IMR-90 (cell line): ENCODE results near the gene HES1. TPM values are rescaled to one million over a fixed set of nuclear protein-coding genes. Genes with fewer than 3 reads are reported as not detected.

Experiments used
- ATAC-seq: fragments of 200-7000 bp; cut with Tn5 transposase; 2 replicates; pipeline ENCODE4 v1.9.1; 2020; ENCODE audit warnings: low read depth, mild to moderate bottlenecking, moderate library complexity
- BruUV-seq: library from RNA; stranded (reverse); fragments of 400-500 nt; replicated peaks from 2 replicates; lab custom pipeline; 2021; lab: Mats Ljungman, UMichigan
- CTCF ChIA-PET: fragments of 300-600 bp; formaldehyde crosslinking; extraction: SDS; loops from one replicate; lab custom pipeline; 2021; ENCODE audit warnings: antibody characterized with exemption; lab: Yijun Ruan, JAX
- POLR2A ChIA-PET: fragments of 300-600 bp; sonication (Branson Sonifier 250); formaldehyde crosslinking; loops from one replicate; lab custom pipeline; 2022; ENCODE audit warnings: antibody characterized with exemption; ENCODE audit not compliant: unreplicated experiment; lab: Charles Lee
- DNase-seq: peaks from one replicate; pipeline ENCODE4 v3.0.0; 2013
- H2AFZ ChIP-seq: replicated peaks from 2 replicates; pipeline ENCODE3; 2013; ENCODE audit warnings: low read length, mild to moderate bottlenecking; ENCODE audit not compliant: poor library complexity
- H2AK5ac ChIP-seq: 2 replicates; pipeline ENCODE4 v1.6.1; 2013; ENCODE audit warnings: low read depth, low read length, inconsistent platforms
- H2AK9ac ChIP-seq: replicated peaks from 2 replicates; pipeline ENCODE3; 2013; ENCODE audit warnings: mild to moderate bottlenecking, low read depth, low read length, moderate library complexity; ENCODE audit not compliant: poor library complexity
- H2BK120ac ChIP-seq: 2 replicates; pipeline ENCODE4 v1.6.1; 2013; ENCODE audit warnings: low read depth, low read length, inconsistent platforms
- H2BK15ac ChIP-seq: 3 replicates; pipeline ENCODE4 v1.6.1; 2013; ENCODE audit warnings: low read depth, low read length, inconsistent platforms
- H2BK20ac ChIP-seq: 2 replicates; pipeline ENCODE4 v1.6.1; 2013; ENCODE audit warnings: low read depth, mild to moderate bottlenecking, inconsistent platforms, low read length, moderate library complexity
- H2BK5ac ChIP-seq: 2 replicates; pipeline ENCODE4 v1.6.1; 2013; ENCODE audit warnings: mild to moderate bottlenecking, low read depth, low read length, inconsistent platforms; ENCODE audit not compliant: poor library complexity, severe bottlenecking
- H3K14ac ChIP-seq: replicated peaks from 2 replicates; pipeline ENCODE4 v1.6.1; 2013; ENCODE audit warnings: low read depth, low read length, inconsistent platforms
- H3K18ac ChIP-seq: 2 replicates; pipeline ENCODE4 v1.6.1; 2013; ENCODE audit warnings: low read depth, low read length, control low read depth
- H3K23ac ChIP-seq: 2 replicates; pipeline ENCODE4 v1.6.1; 2013; ENCODE audit warnings: low read depth, low read length, inconsistent platforms
- H3K27ac ChIP-seq: 2 replicates; pipeline ENCODE4 v1.5.1; 2013; ENCODE audit warnings: mild to moderate bottlenecking, control low read depth, low read length; ENCODE audit not compliant: insufficient read depth
- H3K27me3 ChIP-seq: 2 replicates; pipeline ENCODE4 v1.6.1; 2013; ENCODE audit warnings: low read length; ENCODE audit not compliant: control insufficient read depth, insufficient read depth
- H3K36me3 ChIP-seq: 2 replicates; pipeline ENCODE4 v1.6.1; 2013; ENCODE audit warnings: low read length, mixed read lengths; ENCODE audit not compliant: control insufficient read depth, insufficient read depth
- H3K4ac ChIP-seq: 2 replicates; pipeline ENCODE4 v1.6.1; 2013; ENCODE audit warnings: low read depth, low read length, inconsistent platforms
- H3K4me1 ChIP-seq: 2 replicates; pipeline ENCODE4 v1.6.1; 2013; ENCODE audit warnings: low read length, mixed read lengths; ENCODE audit not compliant: control insufficient read depth, insufficient read depth
- H3K4me2 ChIP-seq: 2 replicates; pipeline ENCODE4 v1.6.1; 2013; ENCODE audit warnings: low read depth, mild to moderate bottlenecking, control low read depth, low read length, moderate library complexity
- H3K4me3 ChIP-seq: 2 replicates; pipeline ENCODE4 v1.5.1; 2013; ENCODE audit warnings: low read depth, mild to moderate bottlenecking, control low read depth, low read length, moderate library complexity; ENCODE audit not compliant: insufficient read depth
- H3K56ac ChIP-seq: 2 replicates; pipeline ENCODE4 v1.6.1; 2013; ENCODE audit warnings: low read length, inconsistent platforms; ENCODE audit not compliant: insufficient read depth; ENCODE audit errors: extremely low read depth
- H3K79me1 ChIP-seq, 2 experiments: 2 replicates each; pipeline ENCODE4 v1.6.1; 2013; ENCODE audit warnings: low read length in 2 of 2, inconsistent platforms in 1 of 2, low read depth in 1 of 2
- H3K9ac ChIP-seq: 2 replicates; pipeline ENCODE4 v1.6.1; 2013; ENCODE audit warnings: low read depth, low read length, control low read depth
- H3K9me1 ChIP-seq: 2 replicates; pipeline ENCODE4 v1.6.1; 2013; ENCODE audit warnings: low read length, inconsistent platforms; ENCODE audit not compliant: insufficient read depth
- H3K9me3 ChIP-seq: 2 replicates; pipeline ENCODE4 v1.6.1; 2013; ENCODE audit warnings: low read length; ENCODE audit not compliant: control insufficient read depth, insufficient read depth
- H4K20me1 ChIP-seq: 2 replicates; pipeline ENCODE4 v1.6.1; 2013; ENCODE audit warnings: low read length, inconsistent platforms; ENCODE audit not compliant: insufficient read depth
- H4K5ac ChIP-seq: 2 replicates; pipeline ENCODE4 v1.6.1; 2013; ENCODE audit warnings: mild to moderate bottlenecking, low read depth, low read length, control low read depth
- H4K8ac ChIP-seq, 2 experiments: 2 replicates each; pipeline ENCODE4 v1.6.1; 2013; ENCODE audit warnings: low read depth in 2 of 2, low read length in 2 of 2, control low read depth in 1 of 2, inconsistent platforms in 1 of 2
- H4K91ac ChIP-seq: 2 replicates; pipeline ENCODE4 v1.6.1; 2013; ENCODE audit warnings: low read depth, low read length, inconsistent platforms; ENCODE audit not compliant: insufficient read depth
- BHLHE40 ChIP-seq: fragments of 150-350 bp; IDR thresholded peaks from 2 replicates; pipeline ENCODE4 v1.6.1; 2016; ENCODE audit warnings: mild to moderate bottlenecking, low read depth, low read length
- CHD1 ChIP-seq: IDR thresholded peaks from 2 replicates; pipeline ENCODE4 v1.6.1; 2012; ENCODE audit warnings: low read depth, low read length, improper control_type of control experiment
- FOS ChIP-seq: fragments of 150-350 bp; IDR thresholded peaks from 2 replicates; pipeline ENCODE4 v1.6.1; 2016; ENCODE audit warnings: low read depth, low read length
- MAZ ChIP-seq: IDR thresholded peaks from 2 replicates; pipeline ENCODE4 v1.6.1; 2012; ENCODE audit warnings: low read depth, mild to moderate bottlenecking, low read length, improper control_type of control experiment, moderate library complexity, borderline replicate concordance
- POLR2A ChIP-seq: IDR thresholded peaks from 2 replicates; pipeline ENCODE4 v1.6.1; 2012; ENCODE audit warnings: mild to moderate bottlenecking, low read depth, low read length
- RAD21 ChIP-seq: IDR thresholded peaks from 2 replicates; pipeline ENCODE4 v1.6.1; 2012; ENCODE audit warnings: low read length, improper control_type of control experiment
- RCOR1 ChIP-seq: IDR thresholded peaks from 2 replicates; pipeline ENCODE4 v1.6.1; 2012; ENCODE audit warnings: mild to moderate bottlenecking, low read length, improper control_type of control experiment; ENCODE audit not compliant: insufficient replicate concordance
- RFX5 ChIP-seq: IDR thresholded peaks from 2 replicates; pipeline ENCODE4 v1.8.0; 2012; ENCODE audit warnings: low read depth, mild to moderate bottlenecking, low read length, moderate library complexity
- SMC3 ChIP-seq: fragments of 150-350 bp; IDR thresholded peaks from 2 replicates; pipeline ENCODE4 v1.6.1; 2016; ENCODE audit warnings: low read depth, mild to moderate bottlenecking, antibody characterized with exemption, low read length, moderate library complexity
- WGBS, 2 experiments: methylation state at CpG; one replicate each; pipeline versions ENCODE4 v1.1.5 to v1.1.7; 2013; ENCODE audit warnings: missing lambda C conversion rate in 2 of 2; ENCODE audit not compliant: insufficient read length in 1 of 2; ENCODE audit errors: extremely low coverage in 2 of 2; 5-methylcytosine and 5-hydroxymethylcytosine counted together
- dilution Hi-C: fragments of 300-500 bp; cut with HindIII; formaldehyde crosslinking; loops from one replicate; pipeline ENCODE4 v1.14.3; 2018; ENCODE audit warnings: low sequenced_read_pairs; ENCODE audit not compliant: unreplicated experiment
- in situ Hi-C: fragments of 300-500 bp; cut with MboI; formaldehyde crosslinking; loops from 3 replicates; pipeline ENCODE4 v1.14.3; 2019; ENCODE audit warnings: low sequenced_read_pairs, inconsistent platforms, mixed read lengths
- intact Hi-C: fragments of 100-400 bp; cut with micrococcal nuclease; formaldehyde crosslinking; loops from 2 replicates; pipeline ENCODE4 v1.10.0; 2022
- polyA plus RNA-seq, 3 experiments: library from polyadenylated mRNA; depleted of rRNA; stranded (reverse); fragments of >200 nt; gene quantifications; 2 replicates each; pipeline ENCODE4 v1.2.3, GENCODE V29; 2012; ENCODE audit warnings: low replicate concordance in 1 of 3
- total RNA-seq: library from RNA; depleted of rRNA; stranded (reverse); fragments of >200 nt; gene quantifications from 2 replicates; pipeline ENCODE4 v1.2.3, GENCODE V29; 2012
- TF ChIP-seq, protein P1 (sequence below): conservative IDR thresholded peaks from 2 replicates; pipeline ENCODE4 v1.5.1; 2012; ENCODE audit warnings: mild to moderate bottlenecking, low read depth, low read length, improper control_type of control experiment
- TF ChIP-seq, protein P2 (sequence below): fragments of 150-350 bp; IDR thresholded peaks from 2 replicates; pipeline ENCODE4 v1.6.1; 2017; ENCODE audit warnings: mild to moderate bottlenecking, antibody characterized with exemption, low read length, low read depth

The HES1 gene
- total and polyA plus RNA-seq, 2 of the 4 experiments (the other 2 are of a cell fraction) = 3.6 to 6.7 TPM

DNA sequence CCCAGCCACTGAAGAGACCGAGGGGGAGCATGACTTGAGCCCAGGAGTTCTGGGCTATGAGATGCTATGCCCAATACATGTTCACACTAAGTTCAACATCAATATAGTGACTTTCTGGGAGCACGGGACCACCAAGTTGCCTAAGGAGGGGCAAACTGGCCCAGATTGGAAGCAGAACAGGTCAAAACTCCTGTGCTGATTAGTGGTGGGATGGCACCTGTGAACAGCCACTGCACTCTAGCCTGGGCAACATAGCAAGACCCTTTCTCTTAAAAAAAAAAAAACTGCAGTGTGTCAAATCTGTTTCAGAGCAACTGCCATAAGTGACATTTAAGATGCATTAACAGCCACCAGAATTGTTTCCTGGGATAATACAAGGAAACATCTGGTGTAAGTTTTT is 9.8 kb downstream of the HES1 start:
- no TSS peak for BruUV-seq
- Histone ChIP-seq H4K8ac (no peak overlapping the region), H3K36me3 (no peaks in the 10 kb centered on the region), H4K20me1 (no peaks in the 10 kb centered on the region), H3K27me3 (peaks cover 27% of the 10 kb centered on the region), H2AK9ac (no peak overlapping the region), H3K9me1 (no peaks in the 10 kb centered on the region; the same call in 1 of the 2 replicates), H3K79me1 (no peaks in the 10 kb centered on the region), H3K56ac (no peak overlapping the region), H3K14ac (no peak overlapping the region), H3K27ac (no peak overlapping the region), H2BK15ac (no peak overlapping the region), H2BK5ac (no peak overlapping the region), H2BK20ac (no peak overlapping the region), H3K4ac (no peak overlapping the region), H3K9me3 (no peaks in the 10 kb centered on the region), H3K18ac (no peak overlapping the region), H4K91ac (no peak overlapping the region), H3K9ac (no peak overlapping the region), H3K4me2 (no peak overlapping the region), H2AFZ (no peak overlapping the region), H2BK120ac (no peak overlapping the region), H3K4me1 (peaks cover 10% of the 10 kb centered on the region), H2AK5ac (no peak overlapping the region), H3K4me3 (no peak overlapping the region), H4K5ac (no peak overlapping the region), H3K23ac (no peak overlapping the region)
- intact Hi-C loops = no loop called here
- no peak for DNase-seq
- dilution Hi-C loops = no loop called here
- TF ChIP-seq FOS = no peak
- TF ChIP-seq SMC3 = no peak
- TF ChIP-seq RAD21 = no peak
- no peak for TF ChIP-seq MAZ
- no peak for TF ChIP-seq POLR2A
- no peak for TF ChIP-seq RFX5
- TF ChIP-seq RCOR1 = no peak
- TF ChIP-seq, protein P1, sequence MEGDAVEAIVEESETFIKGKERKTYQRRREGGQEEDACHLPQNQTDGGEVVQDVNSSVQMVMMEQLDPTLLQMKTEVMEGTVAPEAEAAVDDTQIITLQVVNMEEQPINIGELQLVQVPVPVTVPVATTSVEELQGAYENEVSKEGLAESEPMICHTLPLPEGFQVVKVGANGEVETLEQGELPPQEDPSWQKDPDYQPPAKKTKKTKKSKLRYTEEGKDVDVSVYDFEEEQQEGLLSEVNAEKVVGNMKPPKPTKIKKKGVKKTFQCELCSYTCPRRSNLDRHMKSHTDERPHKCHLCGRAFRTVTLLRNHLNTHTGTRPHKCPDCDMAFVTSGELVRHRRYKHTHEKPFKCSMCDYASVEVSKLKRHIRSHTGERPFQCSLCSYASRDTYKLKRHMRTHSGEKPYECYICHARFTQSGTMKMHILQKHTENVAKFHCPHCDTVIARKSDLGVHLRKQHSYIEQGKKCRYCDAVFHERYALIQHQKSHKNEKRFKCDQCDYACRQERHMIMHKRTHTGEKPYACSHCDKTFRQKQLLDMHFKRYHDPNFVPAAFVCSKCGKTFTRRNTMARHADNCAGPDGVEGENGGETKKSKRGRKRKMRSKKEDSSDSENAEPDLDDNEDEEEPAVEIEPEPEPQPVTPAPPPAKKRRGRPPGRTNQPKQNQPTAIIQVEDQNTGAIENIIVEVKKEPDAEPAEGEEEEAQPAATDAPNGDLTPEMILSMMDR = no peak
- no peak for TF ChIP-seq CHD1
- TF ChIP-seq BHLHE40 = no peak
- TF ChIP-seq, protein P2, sequence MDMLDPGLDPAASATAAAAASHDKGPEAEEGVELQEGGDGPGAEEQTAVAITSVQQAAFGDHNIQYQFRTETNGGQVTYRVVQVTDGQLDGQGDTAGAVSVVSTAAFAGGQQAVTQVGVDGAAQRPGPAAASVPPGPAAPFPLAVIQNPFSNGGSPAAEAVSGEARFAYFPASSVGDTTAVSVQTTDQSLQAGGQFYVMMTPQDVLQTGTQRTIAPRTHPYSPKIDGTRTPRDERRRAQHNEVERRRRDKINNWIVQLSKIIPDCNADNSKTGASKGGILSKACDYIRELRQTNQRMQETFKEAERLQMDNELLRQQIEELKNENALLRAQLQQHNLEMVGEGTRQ = no peak
- POLR2A ChIA-PET = no interaction called here
- ATAC-seq = no peak
- WGBS, 2 experiments = no CpG with 5 or more reads among the region's 2 CpGs
- in situ Hi-C loops = no loop called here
- CTCF ChIA-PET = no interaction called here
